ENCODE measurements around the gene AKR1C2. TPM values are rescaled to one million over a fixed set of nuclear protein-coding genes. Genes with fewer than 3 reads are reported as not detected.
"Not testable (repeated sequence)": the region's sequence is repeated elsewhere in the genome, so short reads cannot be mapped to it uniquely, and the experiment has no call there.

Gene AKR1C2
- polyA plus RNA-seq, 1 donor: 10.2 TPM

DNA sequence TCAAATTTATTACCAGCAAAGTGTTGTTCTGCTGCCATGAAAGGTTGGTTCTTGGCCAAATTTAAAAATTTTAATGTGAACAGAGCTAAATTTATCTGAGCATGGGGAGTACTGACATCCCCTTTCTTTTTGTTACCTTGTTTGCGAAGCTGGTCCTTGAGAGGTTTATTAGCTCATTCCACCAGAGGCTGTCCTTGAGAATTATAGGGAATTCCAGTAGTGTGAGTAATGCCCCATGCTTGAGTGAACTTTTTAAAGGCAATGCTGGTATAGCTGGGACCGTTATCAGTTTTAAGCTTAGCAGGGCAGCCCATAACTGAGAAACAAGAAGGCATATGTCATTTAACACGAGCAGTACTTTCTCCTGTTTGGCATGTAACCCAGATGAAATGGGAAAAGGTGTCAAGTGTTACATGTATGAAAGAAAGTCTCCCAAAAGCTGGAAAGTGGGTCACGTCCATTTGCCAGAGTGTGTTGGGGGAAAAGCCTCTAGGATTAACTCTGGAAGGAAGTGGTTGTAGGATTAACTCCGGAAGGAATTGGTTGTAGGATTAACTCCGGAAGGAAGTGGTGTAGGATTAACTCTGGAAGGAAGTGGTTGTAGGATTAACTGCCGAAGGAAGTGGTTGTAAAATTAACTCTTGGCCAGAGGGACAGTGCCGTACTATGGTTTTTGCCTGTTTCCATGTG, 37.3 kb upstream of the AKR1C2 start:
- H3K4me1 ChIP-seq (ENCODE audit: control insufficient read depth, insufficient read depth, low read length): peaks cover 5% of the 10 kb centered on the region
- H3K9me3 ChIP-seq (ENCODE audit: control insufficient read depth, low read depth, low read length): no peaks in the 10 kb centered on the region
- DNase-seq: no peak
- H3K4me3 ChIP-seq (ENCODE audit: low read length): no peak overlapping the region
- no peaks in the 10 kb centered on the region for H3K27me3 ChIP-seq (ENCODE audit: control insufficient read depth, insufficient read depth, low read length)
- no peak overlapping the region for H3K27ac ChIP-seq (ENCODE audit: low read length)
- WGBS (ENCODE audit: insufficient coverage, low lambda C conversion rate): 86% methylated on average over 2 of the region's 8 CpGs
- H3K36me3 ChIP-seq (ENCODE audit: control insufficient read depth, insufficient read depth, low read length): no peaks in the 10 kb centered on the region

DNA sequence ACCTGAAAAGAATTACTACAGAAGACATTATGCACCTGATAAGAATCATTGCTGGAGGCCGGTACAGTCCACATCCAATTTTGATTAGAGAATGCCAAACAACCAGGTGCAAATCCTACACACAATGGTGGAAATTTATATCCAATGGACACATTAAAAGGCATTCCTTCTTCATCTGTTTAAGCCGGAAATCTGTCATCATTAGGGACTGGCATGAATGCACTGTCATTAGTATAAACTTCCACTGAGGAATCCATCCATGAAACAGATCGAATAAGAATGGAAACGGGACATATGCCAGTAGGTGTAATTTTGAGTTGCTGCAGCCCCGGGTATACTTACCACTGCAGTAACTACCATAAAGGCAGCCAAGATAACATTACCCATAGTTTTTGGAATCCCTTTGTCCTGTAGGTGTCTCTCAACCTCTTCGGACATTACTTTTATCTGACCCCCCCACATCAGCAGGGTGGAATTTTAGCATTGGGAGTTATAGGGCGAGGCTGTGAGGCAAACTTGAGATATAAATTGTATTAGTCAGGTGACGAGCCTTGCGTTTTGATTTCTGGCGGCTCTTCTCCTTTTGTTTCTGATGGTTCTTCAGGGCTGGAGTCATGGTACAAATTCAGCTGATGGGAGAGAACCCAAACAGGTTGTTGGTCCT, 36.5 kb upstream of the AKR1C2 start:
- no peak overlapping the region for H3K27ac ChIP-seq (ENCODE audit: low read length)
- no peak for DNase-seq
- H3K27me3 ChIP-seq (ENCODE audit: control insufficient read depth, insufficient read depth, low read length): no peaks in the 10 kb centered on the region
- H3K36me3 ChIP-seq (ENCODE audit: control insufficient read depth, insufficient read depth, low read length): no peaks in the 10 kb centered on the region
- H3K9me3 ChIP-seq (ENCODE audit: control insufficient read depth, low read depth, low read length): peaks cover 2% of the 10 kb centered on the region
- H3K4me1 ChIP-seq (ENCODE audit: control insufficient read depth, insufficient read depth, low read length): peaks cover 5% of the 10 kb centered on the region
- no peak overlapping the region for H3K4me3 ChIP-seq (ENCODE audit: low read length)
- 100% methylated on average over 2 of the region's 10 CpGs for whole genome bisulfite sequencing (ENCODE audit: insufficient coverage, low lambda C conversion rate)

DNA sequence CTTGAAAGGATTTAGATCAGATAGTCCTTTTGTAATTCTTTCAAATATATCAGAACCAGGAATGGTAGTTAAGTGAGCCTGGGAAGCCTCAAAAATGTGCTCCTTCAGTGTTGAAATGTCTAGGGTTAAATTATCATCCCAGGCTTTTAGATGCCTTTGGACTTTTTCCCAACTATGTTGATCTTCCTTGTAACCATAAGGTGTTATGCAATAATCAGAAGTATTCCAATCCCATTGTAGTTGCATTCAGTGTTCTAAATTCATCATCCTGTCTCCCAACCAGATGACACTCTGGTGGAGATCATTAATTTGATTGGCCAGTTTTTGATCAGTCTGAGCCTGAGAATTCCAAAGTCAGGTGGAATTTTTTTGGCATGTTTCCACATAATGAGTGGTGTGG, 35.1 kb upstream of the AKR1C2 start:
- no peak overlapping the region for H3K27ac ChIP-seq (ENCODE audit: low read length)
- peaks cover 11% of the 10 kb centered on the region for H3K9me3 ChIP-seq (ENCODE audit: control insufficient read depth, low read depth, low read length)
- no peak overlapping the region for H3K4me3 ChIP-seq (ENCODE audit: low read length)
- peaks cover 5% of the 10 kb centered on the region for H3K4me1 ChIP-seq (ENCODE audit: control insufficient read depth, insufficient read depth, low read length)
- H3K27me3 ChIP-seq (ENCODE audit: control insufficient read depth, insufficient read depth, low read length): no peaks in the 10 kb centered on the region
- H3K36me3 ChIP-seq (ENCODE audit: control insufficient read depth, insufficient read depth, low read length): no peaks in the 10 kb centered on the region
- no peak for DNase-seq

DNA sequence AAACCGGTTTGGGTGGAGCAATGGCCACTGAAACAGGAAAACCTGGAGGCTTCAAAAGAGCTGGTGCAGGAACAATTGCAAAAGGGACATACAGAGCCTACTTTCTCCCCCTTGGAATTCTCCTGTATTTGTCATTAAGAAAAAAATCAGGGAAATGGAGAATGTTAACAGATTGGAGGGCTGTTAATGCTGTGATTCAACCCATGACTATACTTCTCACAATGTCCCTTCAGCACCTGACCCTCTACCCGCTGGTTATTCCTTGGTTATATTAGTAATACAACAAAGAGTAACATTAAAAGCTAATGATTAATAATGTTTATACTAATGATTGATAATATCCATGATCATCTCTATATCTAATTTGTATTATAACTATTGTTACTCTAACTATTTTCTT, 34.4 kb upstream of the AKR1C2 start:
- Histone ChIP-seq H3K36me3 (ENCODE audit: control insufficient read depth, insufficient read depth, low read length) (no peaks in the 10 kb centered on the region), H3K27me3 (ENCODE audit: control insufficient read depth, insufficient read depth, low read length) (no peaks in the 10 kb centered on the region), H3K27ac (ENCODE audit: low read length) (no peak overlapping the region), H3K9me3 (ENCODE audit: control insufficient read depth, low read depth, low read length) (peaks cover 11% of the 10 kb centered on the region), H3K4me1 (ENCODE audit: control insufficient read depth, insufficient read depth, low read length) (peaks cover 5% of the 10 kb centered on the region), H3K4me3 (ENCODE audit: low read length) (no peak overlapping the region)
- WGBS (ENCODE audit: insufficient coverage, low lambda C conversion rate): no CpG with 5 or more reads among the region's 2 CpGs
- DNase-seq: no peak

DNA sequence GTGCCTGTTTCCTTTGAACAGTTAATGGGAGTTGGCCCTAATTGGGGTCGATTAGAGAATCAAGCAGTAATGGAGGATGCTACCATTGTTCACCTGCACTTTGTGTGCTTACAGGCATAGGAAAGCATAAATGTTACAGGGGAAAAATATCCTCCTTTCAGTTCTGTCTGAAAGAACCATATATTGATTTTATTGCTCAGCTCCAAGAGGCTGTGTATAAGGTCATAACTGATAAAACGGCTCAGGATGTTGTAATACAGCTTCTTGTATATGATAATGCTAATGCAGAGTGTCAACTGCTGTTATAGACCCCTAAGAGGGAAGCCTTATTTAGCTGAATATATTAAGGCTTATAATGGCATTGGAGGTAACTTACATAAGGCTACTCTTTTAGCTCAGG, 32.9 kb upstream of the AKR1C2 start:
- no CpG with 5 or more reads among the region's 2 CpGs for WGBS (ENCODE audit: insufficient coverage, low lambda C conversion rate)
- no peak overlapping the region for H3K27ac ChIP-seq (ENCODE audit: low read length)
- peak in 1 of 2 donors; percentile 40 for DNase-seq

DNA sequence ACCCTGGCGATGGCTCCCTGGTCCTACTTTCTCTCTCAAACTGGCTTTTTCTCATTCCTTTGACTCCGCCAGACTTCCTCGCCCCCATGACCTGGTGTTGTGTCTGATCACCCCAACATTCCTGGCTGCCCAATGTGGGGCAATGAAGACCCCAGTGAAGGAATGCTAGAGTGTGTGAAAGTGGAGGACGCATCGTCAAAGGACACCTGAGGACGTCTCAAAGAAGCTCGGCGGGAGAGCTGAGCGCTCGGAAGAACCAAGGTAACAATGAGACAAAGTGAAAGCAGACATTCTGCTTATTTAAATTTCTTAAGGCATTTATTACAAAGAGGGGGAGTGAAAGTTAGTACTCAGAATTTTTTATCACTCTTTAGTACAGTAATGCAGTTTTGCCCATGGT, 31.7 kb upstream of the AKR1C2 start:
- Histone ChIP-seq H3K36me3 (ENCODE audit: control insufficient read depth, insufficient read depth, low read length) (no peaks in the 10 kb centered on the region), H3K27ac (ENCODE audit: low read length) (no peak overlapping the region), H3K4me3 (ENCODE audit: low read length) (no peak overlapping the region), H3K27me3 (ENCODE audit: control insufficient read depth, insufficient read depth, low read length) (no peaks in the 10 kb centered on the region), H3K4me1 (ENCODE audit: control insufficient read depth, insufficient read depth, low read length) (peaks cover 5% of the 10 kb centered on the region), H3K9me3 (ENCODE audit: control insufficient read depth, low read depth, low read length) (peaks cover 19% of the 10 kb centered on the region)
- no peak for DNase-seq
- 100% methylated on average over 1 of the region's 10 CpGs for WGBS (ENCODE audit: insufficient coverage, low lambda C conversion rate)

More for the DNA sequence above, 32.9 kb upstream of the AKR1C2 start:
- no peaks in the 10 kb centered on the region for H3K36me3 ChIP-seq (ENCODE audit: control insufficient read depth, insufficient read depth, low read length)
- no peak overlapping the region for H3K4me3 ChIP-seq (ENCODE audit: low read length)
- H3K4me1 ChIP-seq (ENCODE audit: control insufficient read depth, insufficient read depth, low read length): peaks cover 5% of the 10 kb centered on the region
- peaks cover 19% of the 10 kb centered on the region for H3K9me3 ChIP-seq (ENCODE audit: control insufficient read depth, low read depth, low read length)
- no peaks in the 10 kb centered on the region for H3K27me3 ChIP-seq (ENCODE audit: control insufficient read depth, insufficient read depth, low read length)

DNA sequence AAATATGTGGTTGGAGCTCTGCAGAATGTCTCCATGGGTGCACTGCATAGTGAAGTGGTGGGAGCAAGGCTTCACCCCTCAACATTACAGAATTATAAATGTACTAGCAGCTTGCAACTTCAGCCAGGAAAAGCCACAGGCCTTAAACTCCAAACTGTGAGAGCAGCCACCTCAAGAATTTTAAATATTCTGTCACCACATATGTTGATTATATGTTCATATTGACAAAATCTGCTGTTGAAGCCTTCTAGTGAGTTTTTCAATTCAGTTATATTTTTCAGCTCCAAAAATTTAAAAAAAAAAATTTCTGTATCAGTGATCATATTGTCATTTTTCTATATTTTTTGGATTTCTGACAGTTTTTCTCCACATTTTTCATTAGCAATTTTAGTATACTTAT, 30.9 kb upstream of the AKR1C2 start:
- H3K9me3 ChIP-seq (ENCODE audit: control insufficient read depth, low read depth, low read length): peaks cover 19% of the 10 kb centered on the region
- H3K4me3 ChIP-seq (ENCODE audit: low read length): no peak overlapping the region
- no peaks in the 10 kb centered on the region for H3K36me3 ChIP-seq (ENCODE audit: control insufficient read depth, insufficient read depth, low read length)
- peaks cover 5% of the 10 kb centered on the region for H3K4me1 ChIP-seq (ENCODE audit: control insufficient read depth, insufficient read depth, low read length)
- no peak overlapping the region for H3K27ac ChIP-seq (ENCODE audit: low read length)
- DNase-seq: no peak
- H3K27me3 ChIP-seq (ENCODE audit: control insufficient read depth, insufficient read depth, low read length): no peaks in the 10 kb centered on the region

DNA sequence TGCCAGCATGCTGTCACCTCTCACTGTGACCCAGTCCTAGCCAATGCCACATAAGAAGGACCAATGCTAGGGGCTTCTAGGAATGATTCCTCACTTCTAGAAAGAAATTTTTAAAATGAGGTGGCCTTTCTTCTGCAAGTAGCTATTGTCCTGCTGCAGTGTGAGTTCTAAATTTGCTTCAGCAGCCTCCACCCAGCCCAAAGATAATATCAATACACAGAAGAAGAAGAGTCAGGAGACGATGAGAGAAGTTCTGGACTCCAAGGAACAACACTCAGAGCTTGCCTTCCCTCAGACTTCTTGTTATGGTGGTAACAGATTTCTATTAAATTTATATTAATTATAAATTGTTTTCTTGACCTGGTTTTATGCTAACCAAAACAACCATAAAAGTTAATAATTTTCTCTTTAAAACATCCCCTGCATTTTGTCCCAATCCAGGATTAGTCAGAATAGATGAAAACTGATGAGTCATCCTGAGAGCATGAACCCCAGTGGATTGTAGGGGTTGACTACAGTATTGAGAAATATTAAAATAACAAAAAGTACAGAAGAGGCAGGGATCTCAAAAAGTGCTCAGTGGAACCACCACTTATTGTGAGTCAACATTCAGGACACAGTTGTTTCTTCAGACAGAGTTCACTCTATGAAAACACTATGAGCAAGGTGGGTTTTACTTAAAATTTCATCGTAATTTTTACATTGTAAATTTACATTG, 29.6 kb upstream of the AKR1C2 start:
- Histone ChIP-seq H3K27me3 (ENCODE audit: control insufficient read depth, insufficient read depth, low read length) (no peaks in the 10 kb centered on the region), H3K36me3 (ENCODE audit: control insufficient read depth, insufficient read depth, low read length) (no peaks in the 10 kb centered on the region), H3K4me3 (ENCODE audit: low read length) (no peak overlapping the region), H3K9me3 (ENCODE audit: control insufficient read depth, low read depth, low read length) (peaks cover 19% of the 10 kb centered on the region), H3K4me1 (ENCODE audit: control insufficient read depth, insufficient read depth, low read length) (peaks cover 5% of the 10 kb centered on the region), H3K27ac (ENCODE audit: low read length) (no peak overlapping the region)
- 100% methylated on average over 1 of the region's 2 CpGs for WGBS (ENCODE audit: insufficient coverage, low lambda C conversion rate)
- no peak for DNase-seq

DNA sequence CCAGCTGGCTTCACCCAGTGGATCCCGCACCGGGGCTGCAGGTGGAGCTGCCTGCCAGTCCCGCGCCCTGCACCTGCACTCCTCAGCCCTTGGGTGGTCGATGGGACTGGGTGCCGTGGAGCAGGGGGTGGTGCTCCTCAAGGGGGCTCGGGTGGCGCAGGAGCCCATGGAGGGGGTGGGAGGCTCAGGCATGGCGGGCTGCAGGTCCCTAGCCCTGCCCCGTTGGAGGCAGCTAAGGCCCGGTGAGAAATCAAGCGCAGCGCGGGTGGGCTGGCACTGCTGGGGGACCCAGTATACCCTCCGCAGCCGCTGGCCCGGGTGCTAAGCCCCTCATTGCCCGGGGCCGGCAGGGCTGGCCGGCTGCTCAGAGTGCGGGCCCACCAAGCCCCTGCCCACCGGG, 28.8 kb upstream of the AKR1C2 start:
- H3K27me3 ChIP-seq (ENCODE audit: control insufficient read depth, insufficient read depth, low read length); H3K4me3 ChIP-seq (ENCODE audit: low read length); H3K36me3 ChIP-seq (ENCODE audit: control insufficient read depth, insufficient read depth, low read length); H3K27ac ChIP-seq (ENCODE audit: low read length); H3K4me1 ChIP-seq (ENCODE audit: control insufficient read depth, insufficient read depth, low read length); DNase-seq: not testable (repeated sequence)
- WGBS (ENCODE audit: insufficient coverage, low lambda C conversion rate): no CpG with 5 or more reads among the region's 22 CpGs
- peaks cover 19% of the 10 kb centered on the region for H3K9me3 ChIP-seq (ENCODE audit: control insufficient read depth, low read depth, low read length)

DNA sequence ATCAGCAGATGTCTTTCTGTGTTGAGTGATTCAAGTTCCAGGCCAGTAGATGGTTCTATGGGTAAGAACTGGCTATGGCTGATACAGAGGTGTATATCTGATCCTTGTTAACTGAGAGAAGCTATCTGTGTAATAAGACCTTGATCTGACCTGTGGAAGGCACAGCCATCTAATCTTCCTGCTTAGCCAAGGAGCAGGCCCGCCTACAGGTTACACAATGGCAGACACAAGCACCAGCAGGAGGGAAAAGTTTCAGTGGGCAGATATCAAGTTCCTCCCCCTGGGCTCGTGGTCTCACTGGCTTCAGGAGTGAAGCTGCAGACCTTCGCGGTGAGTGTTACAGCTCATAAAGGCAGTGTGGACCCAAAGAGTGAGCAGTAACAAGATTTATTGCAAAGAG, 27.9 kb upstream of the AKR1C2 start:
- H3K4me3 ChIP-seq (ENCODE audit: low read length); DNase-seq; H3K27me3 ChIP-seq (ENCODE audit: control insufficient read depth, insufficient read depth, low read length); H3K27ac ChIP-seq (ENCODE audit: low read length); H3K36me3 ChIP-seq (ENCODE audit: control insufficient read depth, insufficient read depth, low read length); H3K4me1 ChIP-seq (ENCODE audit: control insufficient read depth, insufficient read depth, low read length): not testable (repeated sequence)
- H3K9me3 ChIP-seq (ENCODE audit: control insufficient read depth, low read depth, low read length): peaks cover 19% of the 10 kb centered on the region
- no CpG with 5 or more reads among the region's 4 CpGs for WGBS (ENCODE audit: insufficient coverage, low lambda C conversion rate)
